Upper lobe of right lung (tissue), 1 donor: ENCODE results near the gene PPP2R1B. TPM values are rescaled to one million over a fixed set of nuclear protein-coding genes. Genes with fewer than 3 reads are reported as not detected.

ENCODE experiments used
- ATAC-seq: fragments of 200-7000 bp; cut with Tn5 transposase; one replicate; pipeline ENCODE4 v1.9.1; 2020; ENCODE audit warnings: mild to moderate bottlenecking, moderate library complexity
- DNase-seq: peaks from one replicate; pipeline ENCODE4 v3.0.0-alpha.2; 2020
- H3K27ac ChIP-seq: fragments of 200-600 bp; one replicate; pipeline ENCODE4 v1.8.0; 2022
- H3K27me3 ChIP-seq: fragments of 200-600 bp; one replicate; pipeline ENCODE4 v1.8.0; 2022; ENCODE audit warnings: mild to moderate bottlenecking
- H3K36me3 ChIP-seq: fragments of 200-600 bp; one replicate; pipeline ENCODE4 v1.8.0; 2022
- H3K4me1 ChIP-seq: fragments of 200-600 bp; one replicate; pipeline ENCODE4 v1.8.0; 2022
- H3K4me3 ChIP-seq: fragments of 200-600 bp; one replicate; pipeline ENCODE4 v1.8.0; 2022; ENCODE audit warnings: mild to moderate bottlenecking
- H3K9me3 ChIP-seq: fragments of 200-600 bp; one replicate; pipeline ENCODE4 v1.8.0; 2022
- intact Hi-C: fragments of 100-400 bp; cut with DNase I; formaldehyde crosslinking; loops from one replicate; pipeline ENCODE4 v1.11.0; 2022
- total RNA-seq: library from RNA; stranded (reverse); fragmentation: NEBNext Ultra II Directional; extraction: Animal tissue kit (Norgen Biotek cat#: 25700); gene quantifications from one replicate; pipeline ENCODE4 v1.2.1, GENCODE V29; 2021
- TF ChIP-seq, protein P1 (sequence below): fragments of 200-600 bp; IDR thresholded peaks from one replicate; pipeline ENCODE4 v1.8.0; 2022; ENCODE audit warnings: antibody characterized with exemption
- donor health status: DM: no; HTN: yes; CAD: no; lungs with severe emphysema.

Gene PPP2R1B
- total RNA-seq, 1 donor from 2014 or later, result 26.7 TPM

DNA sequence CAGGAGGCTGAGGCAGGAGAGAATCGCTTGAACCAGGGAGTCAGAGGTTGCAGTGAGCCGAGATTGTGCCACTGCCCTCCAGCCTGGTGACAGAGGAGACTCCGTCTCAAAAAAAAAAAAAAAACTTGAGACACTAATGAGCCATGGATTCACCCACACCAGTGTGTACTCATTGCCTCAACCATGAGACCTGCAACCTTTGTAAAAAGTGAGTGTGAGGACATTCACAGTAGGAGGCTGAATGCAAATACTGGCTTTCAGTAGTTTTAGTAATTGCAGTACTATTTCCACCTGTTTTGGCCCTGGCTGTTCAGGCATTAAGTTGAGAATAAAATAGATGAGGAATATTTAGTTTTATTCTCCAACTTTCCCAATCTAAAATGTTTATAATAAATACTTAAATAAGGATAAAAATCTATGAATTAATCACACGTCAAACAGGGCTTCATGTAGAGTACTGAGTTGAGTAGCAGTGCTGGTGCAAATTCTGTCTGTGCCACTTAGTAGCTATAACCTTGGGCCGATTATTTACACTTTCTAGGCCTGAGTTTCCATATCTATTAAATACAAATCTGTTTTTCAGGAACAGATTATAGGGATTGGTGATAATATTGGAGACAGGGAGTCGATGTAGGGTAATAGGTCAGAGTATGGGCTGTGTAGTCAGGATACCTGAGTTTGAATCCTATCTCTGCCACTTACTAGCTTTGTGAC, 72.8 kb downstream of the PPP2R1B start:
- TF ChIP-seq, protein P1, sequence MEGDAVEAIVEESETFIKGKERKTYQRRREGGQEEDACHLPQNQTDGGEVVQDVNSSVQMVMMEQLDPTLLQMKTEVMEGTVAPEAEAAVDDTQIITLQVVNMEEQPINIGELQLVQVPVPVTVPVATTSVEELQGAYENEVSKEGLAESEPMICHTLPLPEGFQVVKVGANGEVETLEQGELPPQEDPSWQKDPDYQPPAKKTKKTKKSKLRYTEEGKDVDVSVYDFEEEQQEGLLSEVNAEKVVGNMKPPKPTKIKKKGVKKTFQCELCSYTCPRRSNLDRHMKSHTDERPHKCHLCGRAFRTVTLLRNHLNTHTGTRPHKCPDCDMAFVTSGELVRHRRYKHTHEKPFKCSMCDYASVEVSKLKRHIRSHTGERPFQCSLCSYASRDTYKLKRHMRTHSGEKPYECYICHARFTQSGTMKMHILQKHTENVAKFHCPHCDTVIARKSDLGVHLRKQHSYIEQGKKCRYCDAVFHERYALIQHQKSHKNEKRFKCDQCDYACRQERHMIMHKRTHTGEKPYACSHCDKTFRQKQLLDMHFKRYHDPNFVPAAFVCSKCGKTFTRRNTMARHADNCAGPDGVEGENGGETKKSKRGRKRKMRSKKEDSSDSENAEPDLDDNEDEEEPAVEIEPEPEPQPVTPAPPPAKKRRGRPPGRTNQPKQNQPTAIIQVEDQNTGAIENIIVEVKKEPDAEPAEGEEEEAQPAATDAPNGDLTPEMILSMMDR, result no peak
- Histone ChIP-seq H3K27me3 (no peaks in the 10 kb centered on the region), H3K9me3 (no peaks in the 10 kb centered on the region), H3K4me1 (peaks cover 17% of the 10 kb centered on the region), H3K27ac (no peak overlapping the region), H3K36me3 (peaks cover 17% of the 10 kb centered on the region), H3K4me3 (no peak overlapping the region)
- ATAC-seq (no peak), DNase-seq (no peak)
- intact Hi-C loops, result no loop called here

DNA sequence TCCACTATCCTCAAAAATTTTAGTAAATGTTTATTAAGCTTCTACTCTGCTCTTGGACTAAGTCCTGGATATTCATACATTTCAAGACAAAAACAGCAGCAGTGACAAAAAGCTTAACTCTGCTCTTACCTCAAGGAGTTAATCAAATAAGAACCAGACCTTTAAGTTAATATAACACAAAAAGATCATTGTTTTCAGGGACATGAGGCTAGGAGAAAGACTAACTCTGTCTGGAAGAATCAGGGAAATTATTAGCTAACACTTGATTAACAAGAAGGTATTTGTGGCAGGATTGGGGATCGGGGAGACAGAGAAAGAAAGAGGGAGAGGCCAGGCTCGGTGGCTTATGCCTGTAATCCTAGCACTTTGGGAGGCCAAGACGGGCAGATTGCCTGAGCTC, 74.4 kb downstream of the PPP2R1B start:
- no peaks in the 10 kb centered on the region for H3K9me3 ChIP-seq
- ATAC-seq, result no peak
- H3K36me3 ChIP-seq, result peaks cover 24% of the 10 kb centered on the region
- H3K4me1 ChIP-seq, result peaks cover 12% of the 10 kb centered on the region
- no peaks in the 10 kb centered on the region for H3K27me3 ChIP-seq
- no peak for DNase-seq
- intact Hi-C loops, result no loop called here
- TF ChIP-seq, protein P1, result no peak
- no peak overlapping the region for H3K27ac ChIP-seq
- no peak overlapping the region for H3K4me3 ChIP-seq

- TF ChIP-seq, protein P1, result no peak
- no peak overlapping the region for H3K4me3 ChIP-seq
- ATAC-seq (no peak), DNase-seq (no peak)
- H3K27me3 ChIP-seq, result no peaks in the 10 kb centered on the region
- intact Hi-C loops, result no loop called here
- H3K4me1 ChIP-seq, result peaks cover 11% of the 10 kb centered on the region
- no peaks in the 10 kb centered on the region for H3K9me3 ChIP-seq
- H3K36me3 ChIP-seq, result peaks cover 24% of the 10 kb centered on the region
- H3K27ac ChIP-seq, result no peak overlapping the region
These were observed 75.0 kb downstream of the PPP2R1B start for GRCh38 chr11:111691176-111691575.

DNA sequence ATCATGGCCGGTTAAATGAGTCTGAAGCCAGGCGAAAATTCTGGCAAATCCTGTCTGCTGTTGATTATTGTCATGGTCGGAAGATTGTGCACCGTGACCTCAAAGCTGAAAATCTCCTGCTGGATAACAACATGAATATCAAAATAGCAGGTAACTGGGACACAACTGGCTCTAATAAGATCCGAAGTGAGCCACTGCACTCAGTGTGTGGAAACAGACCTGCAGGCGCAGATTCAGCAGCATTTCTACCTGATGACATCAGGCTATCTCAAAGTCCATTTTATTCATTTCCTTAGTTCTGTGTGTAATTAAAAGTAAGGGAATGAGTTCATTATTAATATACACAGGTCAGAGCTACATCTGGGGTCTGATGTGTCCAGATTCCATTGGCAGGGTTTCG, 78.2 kb downstream of the PPP2R1B start:
- H3K36me3 ChIP-seq, result peaks cover 38% of the 10 kb centered on the region
- no peak overlapping the region for H3K27ac ChIP-seq
- TF ChIP-seq, protein P1, result no peak
- ATAC-seq (no peak), DNase-seq (no peak)
- no peaks in the 10 kb centered on the region for H3K4me1 ChIP-seq
- no peaks in the 10 kb centered on the region for H3K9me3 ChIP-seq
- no peak overlapping the region for H3K4me3 ChIP-seq
- intact Hi-C loops, result no loop called here
- no peaks in the 10 kb centered on the region for H3K27me3 ChIP-seq

DNA sequence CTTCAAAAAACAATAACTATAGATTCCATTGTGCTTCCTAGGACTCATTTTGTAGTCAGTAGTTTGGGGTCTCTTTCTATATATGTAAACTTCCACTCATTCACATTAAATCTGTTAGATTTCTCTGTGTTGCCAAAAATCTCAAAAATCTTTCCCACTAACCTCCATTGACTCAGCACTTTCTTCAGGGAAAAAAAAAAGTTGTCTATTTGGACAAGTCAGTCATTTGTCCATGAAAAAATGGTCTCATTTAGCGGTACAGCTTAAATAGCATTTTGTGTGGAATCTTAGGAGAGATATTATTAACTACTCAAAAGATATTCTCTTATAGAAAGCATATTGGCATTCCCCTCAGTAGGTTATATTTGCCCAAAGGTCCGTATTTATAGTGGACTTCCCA, 81.9 kb downstream of the PPP2R1B start:
- H3K27me3 ChIP-seq, result no peaks in the 10 kb centered on the region
- H3K36me3 ChIP-seq, result peaks cover 30% of the 10 kb centered on the region
- H3K27ac ChIP-seq, result no peak overlapping the region
- no peak overlapping the region for H3K4me3 ChIP-seq
- H3K9me3 ChIP-seq, result no peaks in the 10 kb centered on the region
- intact Hi-C loops, result no loop called here
- H3K4me1 ChIP-seq, result no peaks in the 10 kb centered on the region
- no peak for ATAC-seq
- TF ChIP-seq, protein P1, result no peak
- DNase-seq, result no peak

GRCh38 chr11:111683806-111684205, 82.4 kb downstream of the PPP2R1B start:
- Histone ChIP-seq H3K4me3 (no peak overlapping the region), H3K27ac (no peak overlapping the region), H3K4me1 (no peaks in the 10 kb centered on the region), H3K27me3 (no peaks in the 10 kb centered on the region), H3K36me3 (peaks cover 26% of the 10 kb centered on the region), H3K9me3 (no peaks in the 10 kb centered on the region)
- intact Hi-C loops, result no loop called here
- TF ChIP-seq, protein P1, result no peak
- ATAC-seq, result no peak
- DNase-seq, result no peak
